GM12878 (cell line): ENCODE data around the gene MTA3.

Experiments
- RELA ChIP-seq: fragments of 450-650 bp; IDR thresholded peaks from 2 replicates; pipeline ENCODE4 v1.8.0; 2014; ENCODE audit warnings: borderline replicate concordance; ENCODE audit not compliant: partially characterized antibody
- TF ChIP-seq, protein P1 (sequence below), 3 experiments: IDR thresholded peaks in 2 of 3; conservative IDR thresholded peaks in 1 of 3; 2 replicates each; pipeline ENCODE4 v1.5.1; 2011; ENCODE audit warnings: low read depth in 3 of 3, low read length in 3 of 3, mild to moderate bottlenecking in 3 of 3, control low read depth in 2 of 3, moderate library complexity in 2 of 3, inconsistent platforms in 1 of 3, mixed read lengths in 1 of 3; ENCODE audit not compliant: control insufficient read depth in 2 of 3, insufficient read depth in 1 of 3; ENCODE audit errors: extremely low read depth in 1 of 3

DNA sequence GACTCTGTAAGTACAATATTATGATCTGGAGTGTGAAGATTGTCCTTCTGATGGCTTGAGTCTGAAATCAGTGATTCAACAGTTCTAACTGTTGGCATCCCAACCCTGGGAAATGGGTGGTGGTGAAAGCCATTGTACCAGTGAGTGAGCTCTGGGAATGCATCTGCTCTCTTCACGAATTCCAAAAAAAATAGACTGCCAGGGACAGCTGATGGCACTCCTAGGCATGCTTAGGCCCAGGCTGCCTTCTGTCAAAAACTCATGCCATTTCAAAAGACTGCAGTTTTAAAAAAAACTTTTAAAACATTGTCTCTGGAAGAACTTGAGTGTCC lies 175.2 kb downstream of the MTA3 start:
- no peak for TF ChIP-seq RELA
- TF ChIP-seq, protein P1, sequence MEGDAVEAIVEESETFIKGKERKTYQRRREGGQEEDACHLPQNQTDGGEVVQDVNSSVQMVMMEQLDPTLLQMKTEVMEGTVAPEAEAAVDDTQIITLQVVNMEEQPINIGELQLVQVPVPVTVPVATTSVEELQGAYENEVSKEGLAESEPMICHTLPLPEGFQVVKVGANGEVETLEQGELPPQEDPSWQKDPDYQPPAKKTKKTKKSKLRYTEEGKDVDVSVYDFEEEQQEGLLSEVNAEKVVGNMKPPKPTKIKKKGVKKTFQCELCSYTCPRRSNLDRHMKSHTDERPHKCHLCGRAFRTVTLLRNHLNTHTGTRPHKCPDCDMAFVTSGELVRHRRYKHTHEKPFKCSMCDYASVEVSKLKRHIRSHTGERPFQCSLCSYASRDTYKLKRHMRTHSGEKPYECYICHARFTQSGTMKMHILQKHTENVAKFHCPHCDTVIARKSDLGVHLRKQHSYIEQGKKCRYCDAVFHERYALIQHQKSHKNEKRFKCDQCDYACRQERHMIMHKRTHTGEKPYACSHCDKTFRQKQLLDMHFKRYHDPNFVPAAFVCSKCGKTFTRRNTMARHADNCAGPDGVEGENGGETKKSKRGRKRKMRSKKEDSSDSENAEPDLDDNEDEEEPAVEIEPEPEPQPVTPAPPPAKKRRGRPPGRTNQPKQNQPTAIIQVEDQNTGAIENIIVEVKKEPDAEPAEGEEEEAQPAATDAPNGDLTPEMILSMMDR (IDR thresholded peaks at IDR 0.05 in 2 of 3, conservative IDR thresholded peaks at IDR 0.05 in 1 of 3; ENCODE audit: control insufficient read depth in 2 of 3, extremely low read depth in 1 of 3, insufficient read depth in 1 of 3, low read depth in 3 of 3, low read length in 3 of 3), result no peak
